ENCODE data around the gene IFT88. TPM values are rescaled to one million over a fixed set of nuclear protein-coding genes. Genes with fewer than 3 reads are reported as not detected.
"Not testable (repeated sequence)": the region's sequence is repeated elsewhere in the genome, so short reads cannot be mapped to it uniquely, and the experiment has no call there.

Gene IFT88
- total RNA-seq, 2 experiments from 2014 or later = 6.1 to 8.1 TPM

GRCh38 chr13:20667857-20668437 is 101.0 kb downstream of the IFT88 start:
- H3K9me3 Mint-ChIP-seq = no peaks in the 10 kb centered on the region
- H3K4me1 Mint-ChIP-seq = no peaks in the 10 kb centered on the region
- no peak overlapping the region for H3K4me3 Mint-ChIP-seq
- no peak overlapping the region for H3K27ac Mint-ChIP-seq
- H3K36me3 Mint-ChIP-seq (ENCODE audit: low read depth) = no peaks in the 10 kb centered on the region
- no peak for DNase-seq
- ChIA-PET CTCF (interaction anchor here (0.6 kb wide), 1 partner anchor 9 kb away, joined by 3 read pairs; no protein-coding TSS in a partner anchor), POLR2A (interaction anchor here (0.6 to 1.5 kb wide), 2 partner anchors 9 to 105 kb away, joined by 3 to 4 read pairs; no protein-coding TSS in a partner anchor)
- H3K27me3 Mint-ChIP-seq = no peaks in the 10 kb centered on the region

- no peak for DNase-seq
Measured at GRCh38 chr13:20669162-20669561, 102.2 kb downstream of the IFT88 start.

GRCh38 chr13:20671789-20672188 is 104.8 kb downstream of the IFT88 start:
- Mint-ChIP-seq H3K4me1 (no peaks in the 10 kb centered on the region), H3K36me3 (ENCODE audit: low read depth) (no peaks in the 10 kb centered on the region), H3K27me3 (no peaks in the 10 kb centered on the region), H3K4me3 (no peak overlapping the region), H3K9me3 (no peaks in the 10 kb centered on the region), H3K27ac (no peak overlapping the region)
- CTCF ChIA-PET = no interaction called here
- DNase-seq = no peak
- POLR2A ChIA-PET = no interaction called here

More at GRCh38 chr13:20669162-20669561, 102.2 kb downstream of the IFT88 start:
- Mint-ChIP-seq H3K36me3 (ENCODE audit: low read depth) (no peaks in the 10 kb centered on the region), H3K9me3 (no peaks in the 10 kb centered on the region), H3K4me1 (no peaks in the 10 kb centered on the region), H3K4me3 (no peak overlapping the region), H3K27me3 (no peaks in the 10 kb centered on the region), H3K27ac (no peak overlapping the region)
- ChIA-PET CTCF (interaction anchor here (0.7 kb wide), 1 partner anchor 189 kb away, joined by 3 read pairs; no protein-coding TSS in a partner anchor), POLR2A (no interaction called here)

GRCh38 chr13:20672772-20673171 is 105.8 kb downstream of the IFT88 start:
- ChIA-PET CTCF (no interaction called here), POLR2A (no interaction called here)
- no peak overlapping the region for H3K27ac Mint-ChIP-seq
- no peaks in the 10 kb centered on the region for H3K36me3 Mint-ChIP-seq (ENCODE audit: low read depth)
- no peaks in the 10 kb centered on the region for H3K9me3 Mint-ChIP-seq
- DNase-seq = no peak
- H3K4me3 Mint-ChIP-seq = no peak overlapping the region
- no peaks in the 10 kb centered on the region for H3K4me1 Mint-ChIP-seq
- no peaks in the 10 kb centered on the region for H3K27me3 Mint-ChIP-seq

GRCh38 chr13:20673715-20674114 is 106.8 kb downstream of the IFT88 start:
- CTCF ChIA-PET = no interaction called here

GRCh38 chr13:20676213-20676612 is 109.3 kb downstream of the IFT88 start:
- H3K9me3 Mint-ChIP-seq = no peaks in the 10 kb centered on the region
- ChIA-PET POLR2A (no interaction called here), CTCF (interaction anchor here (0.6 kb wide), 1 partner anchor 9 kb away, joined by 3 read pairs; no protein-coding TSS in a partner anchor)
- H3K4me3 Mint-ChIP-seq = no peak overlapping the region
- H3K4me1 Mint-ChIP-seq = no peaks in the 10 kb centered on the region
- no peaks in the 10 kb centered on the region for H3K27me3 Mint-ChIP-seq
- no peak overlapping the region for H3K27ac Mint-ChIP-seq
- no peaks in the 10 kb centered on the region for H3K36me3 Mint-ChIP-seq (ENCODE audit: low read depth)
- DNase-seq = no peak

More at GRCh38 chr13:20673715-20674114, 106.8 kb downstream of the IFT88 start:
- POLR2A ChIA-PET = no interaction called here
- Mint-ChIP-seq H3K36me3 (ENCODE audit: low read depth) (no peaks in the 10 kb centered on the region), H3K4me1 (no peaks in the 10 kb centered on the region), H3K4me3 (no peak overlapping the region), H3K27ac (no peak overlapping the region), H3K9me3 (no peaks in the 10 kb centered on the region), H3K27me3 (no peaks in the 10 kb centered on the region)
- no peak for DNase-seq

- H3K4me3 Mint-ChIP-seq; H3K9me3 Mint-ChIP-seq; H3K27ac Mint-ChIP-seq; CTCF ChIA-PET; H3K36me3 Mint-ChIP-seq (ENCODE audit: low read depth); H3K4me1 Mint-ChIP-seq; DNase-seq; H3K27me3 Mint-ChIP-seq; POLR2A ChIA-PET: not testable (repeated sequence)
Measured at GRCh38 chr13:20678606-20679005, 111.6 kb downstream of the IFT88 start.

GRCh38 chr13:20679879-20680278 is 112.9 kb downstream of the IFT88 start:
- DNase-seq = no peak
- CTCF ChIA-PET = interaction anchor here (1.6 kb wide), 1 partner anchor 9 kb away, joined by 3 read pairs; no protein-coding TSS in a partner anchor
- POLR2A ChIA-PET = no interaction called here
- Mint-ChIP-seq H3K4me3 (no peak overlapping the region), H3K27me3 (no peaks in the 10 kb centered on the region), H3K4me1 (no peaks in the 10 kb centered on the region), H3K27ac (no peak overlapping the region), H3K9me3 (no peaks in the 10 kb centered on the region), H3K36me3 (ENCODE audit: low read depth) (no peaks in the 10 kb centered on the region)

- CTCF ChIA-PET = interaction anchor here (1.6 kb wide), 1 partner anchor 8 kb away, joined by 3 read pairs; no protein-coding TSS in a partner anchor
- no peaks in the 10 kb centered on the region for H3K4me1 Mint-ChIP-seq
Measured at GRCh38 chr13:20680416-20681080, 113.6 kb downstream of the IFT88 start.

GRCh38 chr13:20681481-20681880 is 114.5 kb downstream of the IFT88 start:
- CTCF ChIA-PET; POLR2A ChIA-PET; H3K9me3 Mint-ChIP-seq; H3K36me3 Mint-ChIP-seq (ENCODE audit: low read depth); H3K27me3 Mint-ChIP-seq; H3K27ac Mint-ChIP-seq; H3K4me3 Mint-ChIP-seq; DNase-seq; H3K4me1 Mint-ChIP-seq: not testable (repeated sequence)

More at GRCh38 chr13:20680416-20681080, 113.6 kb downstream of the IFT88 start:
- POLR2A ChIA-PET = no interaction called here
- no peak overlapping the region for H3K4me3 Mint-ChIP-seq
- H3K27ac Mint-ChIP-seq = no peak overlapping the region
- H3K36me3 Mint-ChIP-seq (ENCODE audit: low read depth) = no peaks in the 10 kb centered on the region
- no peaks in the 10 kb centered on the region for H3K9me3 Mint-ChIP-seq
- no peaks in the 10 kb centered on the region for H3K27me3 Mint-ChIP-seq
- DNase-seq = no peak

- Mint-ChIP-seq H3K27me3 (no peaks in the 10 kb centered on the region), H3K4me1 (no peaks in the 10 kb centered on the region), H3K27ac (no peak overlapping the region), H3K4me3 (no peak overlapping the region), H3K36me3 (ENCODE audit: low read depth) (no peaks in the 10 kb centered on the region), H3K9me3 (no peaks in the 10 kb centered on the region)
- CTCF ChIA-PET = no interaction called here
- POLR2A ChIA-PET = no interaction called here
- DNase-seq = no peak
Measured at GRCh38 chr13:20682061-20682460, 115.1 kb downstream of the IFT88 start.

- Mint-ChIP-seq H3K4me1 (no peaks in the 10 kb centered on the region), H3K27me3 (no peaks in the 10 kb centered on the region), H3K36me3 (ENCODE audit: low read depth) (no peaks in the 10 kb centered on the region), H3K9me3 (no peaks in the 10 kb centered on the region), H3K27ac (no peak overlapping the region), H3K4me3 (no peak overlapping the region)
- DNase-seq = no peak
- POLR2A ChIA-PET = no interaction called here
- CTCF ChIA-PET = no interaction called here
Measured at GRCh38 chr13:20684041-20684440, 117.1 kb downstream of the IFT88 start.

GRCh38 chr13:20684546-20684945 is 117.6 kb downstream of the IFT88 start:
- Mint-ChIP-seq H3K27me3 (no peaks in the 10 kb centered on the region), H3K4me3 (no peak overlapping the region), H3K36me3 (ENCODE audit: low read depth) (no peaks in the 10 kb centered on the region), H3K9me3 (no peaks in the 10 kb centered on the region), H3K27ac (no peak overlapping the region), H3K4me1 (no peaks in the 10 kb centered on the region)
- DNase-seq = no peak
- CTCF ChIA-PET = no interaction called here
- POLR2A ChIA-PET = no interaction called here

- CTCF ChIA-PET = no interaction called here
- no peaks in the 10 kb centered on the region for H3K4me1 Mint-ChIP-seq
Measured at GRCh38 chr13:20685092-20685491, 118.1 kb downstream of the IFT88 start.

More at GRCh38 chr13:20685092-20685491, 118.1 kb downstream of the IFT88 start:
- Mint-ChIP-seq H3K9me3 (no peaks in the 10 kb centered on the region), H3K4me3 (no peak overlapping the region), H3K27ac (no peak overlapping the region), H3K36me3 (ENCODE audit: low read depth) (no peaks in the 10 kb centered on the region), H3K27me3 (no peaks in the 10 kb centered on the region)
- POLR2A ChIA-PET = no interaction called here
- DNase-seq = no peak
